GM12878 (cell line): ENCODE data around the gene GNAI2. TPM values are rescaled to one million over a fixed set of nuclear protein-coding genes. Genes with fewer than 3 reads are reported as not detected.

Experiments used
- BHLHE40 ChIP-seq, 2 experiments: fragments of 450-650 bp in 1 of 2; IDR thresholded peaks; 2 replicates each; pipeline ENCODE4 v1.6.1; 2011 to 2017; ENCODE audit warnings: low read depth in 2 of 2, borderline replicate concordance in 1 of 2, improper control_type of control experiment in 1 of 2, low read length in 1 of 2, mild to moderate bottlenecking in 1 of 2
- CHD1 ChIP-seq: IDR thresholded peaks from 2 replicates; pipeline ENCODE4 v1.6.1; 2012; ENCODE audit warnings: low read depth, low read length, improper control_type of control experiment
- ELK1 ChIP-seq: IDR thresholded peaks from 2 replicates; pipeline ENCODE4 v1.6.1; 2012; ENCODE audit warnings: low read depth, low read length, improper control_type of control experiment
- HDGF ChIP-seq: fragments of 450-650 bp; IDR thresholded peaks from 2 replicates; pipeline ENCODE4 v1.6.1; 2016; ENCODE audit warnings: antibody characterized with exemption
- IKZF2 ChIP-seq, 2 experiments: fragments of 450-650 bp; IDR thresholded peaks; 2 replicates each; pipeline ENCODE4 v1.6.1; 2017; ENCODE audit warnings: mild to moderate bottlenecking in 2 of 2, moderate library complexity in 2 of 2
- JUNB ChIP-seq: IDR thresholded peaks from 2 replicates; pipeline ENCODE4 v1.6.1; 2016; ENCODE audit warnings: antibody characterized with exemption, mild to moderate bottlenecking
- KAT2A ChIP-seq: conservative IDR thresholded peaks from 2 replicates; pipeline ENCODE4 v1.6.1; 2011; ENCODE audit warnings: low read depth, low read length; ENCODE audit not compliant: control insufficient read depth
- MAX ChIP-seq: IDR thresholded peaks from 2 replicates; pipeline ENCODE4 v1.6.1; 2012; ENCODE audit warnings: low read depth, low read length, improper control_type of control experiment
- NFYB ChIP-seq: IDR thresholded peaks from 2 replicates; pipeline ENCODE4 v1.6.1; 2011; ENCODE audit warnings: low read depth, mild to moderate bottlenecking, low read length, improper control_type of control experiment, moderate library complexity; ENCODE audit not compliant: insufficient read depth
- NKRF ChIP-seq: fragments of 450-650 bp; conservative IDR thresholded peaks from 2 replicates; pipeline ENCODE4 v1.6.1; 2017; ENCODE audit warnings: mild to moderate bottlenecking, moderate library complexity
- NR2C1 ChIP-seq: fragments of 450-650 bp; IDR thresholded peaks from 2 replicates; pipeline ENCODE4 v1.6.1; 2017; ENCODE audit warnings: antibody characterized with exemption, mild to moderate bottlenecking, moderate library complexity
- NR2F1 ChIP-seq: fragments of 450-650 bp; conservative IDR thresholded peaks from 2 replicates; pipeline ENCODE4 v1.6.1; 2017; ENCODE audit warnings: mild to moderate bottlenecking
- PML ChIP-seq: IDR thresholded peaks from 2 replicates; pipeline ENCODE4 v1.6.1; 2012; ENCODE audit warnings: low read length, inconsistent platforms
- RB1 ChIP-seq: fragments of 450-650 bp; formaldehyde crosslinking; IDR thresholded peaks from 2 replicates; pipeline ENCODE4 v1.6.1; 2017; ENCODE audit warnings: mild to moderate bottlenecking, borderline replicate concordance
- SP1 ChIP-seq: IDR thresholded peaks from one replicate; pipeline ENCODE4 v1.6.1; 2011; ENCODE audit warnings: low read depth, low read length
- SREBF2 ChIP-seq: IDR thresholded peaks from 2 replicates; pipeline ENCODE4 v1.6.1; 2012; ENCODE audit warnings: mild to moderate bottlenecking, low read length
- TBL1XR1 ChIP-seq: IDR thresholded peaks from 2 replicates; pipeline ENCODE4 v1.6.1; 2012; ENCODE audit warnings: low read depth, low read length, improper control_type of control experiment
- USF1 ChIP-seq: IDR thresholded peaks from 2 replicates; pipeline ENCODE4 v1.6.1; 2011; ENCODE audit warnings: borderline replicate concordance, low read depth, mild to moderate bottlenecking, moderate library complexity, mixed read lengths, low read length; ENCODE audit not compliant: insufficient read depth; ENCODE audit errors: extremely low read length
- ZNF622 ChIP-seq: fragments of 450-650 bp; IDR thresholded peaks from 2 replicates; pipeline ENCODE4 v1.6.1; 2017; ENCODE audit warnings: mild to moderate bottlenecking, inconsistent platforms
- polyA plus RNA-seq, 11 experiments: library from polyadenylated mRNA; depleted of rRNA in 4 of 11; unstranded in 6 of 11; stranded (reverse) in 5 of 11; fragments of >200 nt; fragmentation: Nextera tagmentation in 4 of 11; fragmentation: Illumina TruSeq in 1 of 11; extraction: Ambion mirVana in 4 of 11; extraction: Trizol in 1 of 11; gene quantifications; 1 replicate in 1 of 11; 2 replicates in 10 of 11; pipeline versions ENCODE4 v1.2.1 to v1.2.3, GENCODE V29; 2011 to 2016; ENCODE audit warnings: inconsistent platforms in 2 of 11, missing spikeins in 2 of 11, low read depth in 1 of 11
- total RNA-seq, 4 experiments: library from RNA; depleted of rRNA in 3 of 4; stranded (reverse); fragments of >200 nt in 3 of 4; fragmentation: Illumina TruSeq in 1 of 4; extraction: Trizol in 1 of 4; gene quantifications; 2 replicates each; pipeline versions ENCODE4 v1.2.1 to v1.2.3, GENCODE V29; 2013 to 2021
- TF ChIP-seq, protein P1 (sequence below): fragments of 150-350 bp; IDR thresholded peaks from 2 replicates; pipeline ENCODE4 v1.6.1; 2016; ENCODE audit warnings: low read depth, low read length
- TF ChIP-seq, protein P2 (sequence below): IDR thresholded peaks from 2 replicates; pipeline ENCODE4 v1.6.1; 2012; ENCODE audit warnings: low read depth, low read length, improper control_type of control experiment

GNAI2 gene
- total and polyA plus RNA-seq, 10 of the 15 experiments (the other 5 are each of a cell fraction or from before 2014, with no cell fraction given), result 5.0 to 346 (median 237) TPM

- TF ChIP-seq, protein P1, sequence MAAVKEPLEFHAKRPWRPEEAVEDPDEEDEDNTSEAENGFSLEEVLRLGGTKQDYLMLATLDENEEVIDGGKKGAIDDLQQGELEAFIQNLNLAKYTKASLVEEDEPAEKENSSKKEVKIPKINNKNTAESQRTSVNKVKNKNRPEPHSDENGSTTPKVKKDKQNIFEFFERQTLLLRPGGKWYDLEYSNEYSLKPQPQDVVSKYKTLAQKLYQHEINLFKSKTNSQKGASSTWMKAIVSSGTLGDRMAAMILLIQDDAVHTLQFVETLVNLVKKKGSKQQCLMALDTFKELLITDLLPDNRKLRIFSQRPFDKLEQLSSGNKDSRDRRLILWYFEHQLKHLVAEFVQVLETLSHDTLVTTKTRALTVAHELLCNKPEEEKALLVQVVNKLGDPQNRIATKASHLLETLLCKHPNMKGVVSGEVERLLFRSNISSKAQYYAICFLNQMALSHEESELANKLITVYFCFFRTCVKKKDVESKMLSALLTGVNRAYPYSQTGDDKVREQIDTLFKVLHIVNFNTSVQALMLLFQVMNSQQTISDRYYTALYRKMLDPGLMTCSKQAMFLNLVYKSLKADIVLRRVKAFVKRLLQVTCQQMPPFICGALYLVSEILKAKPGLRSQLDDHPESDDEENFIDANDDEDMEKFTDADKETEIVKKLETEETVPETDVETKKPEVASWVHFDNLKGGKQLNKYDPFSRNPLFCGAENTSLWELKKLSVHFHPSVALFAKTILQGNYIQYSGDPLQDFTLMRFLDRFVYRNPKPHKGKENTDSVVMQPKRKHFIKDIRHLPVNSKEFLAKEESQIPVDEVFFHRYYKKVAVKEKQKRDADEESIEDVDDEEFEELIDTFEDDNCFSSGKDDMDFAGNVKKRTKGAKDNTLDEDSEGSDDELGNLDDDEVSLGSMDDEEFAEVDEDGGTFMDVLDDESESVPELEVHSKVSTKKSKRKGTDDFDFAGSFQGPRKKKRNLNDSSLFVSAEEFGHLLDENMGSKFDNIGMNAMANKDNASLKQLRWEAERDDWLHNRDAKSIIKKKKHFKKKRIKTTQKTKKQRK, result no peak
- TF ChIP-seq NR2F1, result peak; percentile 52; the same call in 1 of the 2 replicates
- no peak for TF ChIP-seq PML
- TF ChIP-seq HDGF, result peak; percentile 87
- no peak for TF ChIP-seq CHD1
- TF ChIP-seq ELK1, result peak; percentile 73; the same call in 1 of the 2 replicates
- peak; percentile 87 for TF ChIP-seq NKRF
- TF ChIP-seq, protein P2, sequence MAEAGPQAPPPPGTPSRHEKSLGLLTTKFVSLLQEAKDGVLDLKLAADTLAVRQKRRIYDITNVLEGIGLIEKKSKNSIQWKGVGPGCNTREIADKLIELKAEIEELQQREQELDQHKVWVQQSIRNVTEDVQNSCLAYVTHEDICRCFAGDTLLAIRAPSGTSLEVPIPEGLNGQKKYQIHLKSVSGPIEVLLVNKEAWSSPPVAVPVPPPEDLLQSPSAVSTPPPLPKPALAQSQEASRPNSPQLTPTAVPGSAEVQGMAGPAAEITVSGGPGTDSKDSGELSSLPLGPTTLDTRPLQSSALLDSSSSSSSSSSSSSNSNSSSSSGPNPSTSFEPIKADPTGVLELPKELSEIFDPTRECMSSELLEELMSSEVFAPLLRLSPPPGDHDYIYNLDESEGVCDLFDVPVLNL, result peak; percentile 67; the same call in 1 of the 2 replicates
- no peak for TF ChIP-seq USF1
- peak; percentile 65; the same call in 1 of the 2 replicates for TF ChIP-seq RB1
- TF ChIP-seq SP1, result peak; percentile 88
- TF ChIP-seq MAX, result peak; percentile 83
- TF ChIP-seq ZNF622, result no peak
- peak; percentile 4 to 66; a peak in 3 of 4 replicates for TF ChIP-seq BHLHE40 (IDR thresholded peaks at IDR 0.05; ENCODE audit: borderline replicate concordance in 1 of 2, low read depth in 2 of 2, low read length in 1 of 2)
- no peak for TF ChIP-seq NFYB
- peak; percentile 89 for TF ChIP-seq NR2C1
- TF ChIP-seq JUNB, result no peak
- TF ChIP-seq TBL1XR1, result peak; percentile 86
- TF ChIP-seq IKZF2 (IDR thresholded peaks at IDR 0.05), result no peak; a peak in 1 of 4 replicates
- TF ChIP-seq SREBF2, result no peak
- TF ChIP-seq KAT2A, result no peak
Observed at GRCh38 chr3:50292159-50293078, 56.4 kb downstream of the GNAI2 start, which contains the start of gene IFRD2 (continued).
